Measurements from ENCODE around the gene BDKRB2. TPM values are rescaled to one million over a fixed set of nuclear protein-coding genes. Genes with fewer than 3 reads are reported as not detected.

Gene BDKRB2
- total RNA-seq, 1 experiment from 2014 or later: 0.28 TPM

DNA sequence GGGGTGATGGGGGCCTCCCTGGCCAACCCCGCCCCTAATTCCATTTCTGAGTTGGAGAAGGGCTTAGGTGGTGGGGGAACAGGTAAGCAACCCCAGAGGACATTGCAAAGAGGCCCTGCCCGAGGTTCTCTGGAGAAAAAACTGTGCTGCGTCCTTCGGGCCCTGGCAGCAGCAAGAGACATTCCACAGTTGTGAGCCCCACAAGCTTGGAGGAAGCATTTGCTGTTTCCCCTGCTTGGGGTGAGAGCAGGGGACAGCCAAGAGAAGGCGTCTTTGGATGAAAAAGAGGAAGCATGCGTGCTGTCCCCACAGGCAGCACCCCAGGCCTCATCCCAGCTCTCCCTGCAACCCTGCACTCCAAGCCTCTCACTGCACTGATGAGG lies 1.3 kb downstream of the BDKRB2 start:
- POLR2A ChIA-PET (ENCODE audit: unreplicated experiment): no interaction called here
- H3K4me3 ChIP-seq: peak overlapping the region; percentile 59; the same call in 1 of the 2 replicates
- no peaks in the 10 kb centered on the region for H4K20me1 ChIP-seq (ENCODE audit: insufficient read depth)
- H2AFZ ChIP-seq: no peak overlapping the region
- no peak for TF ChIP-seq EZH2 (IDR thresholded peaks at IDR 0.05; ENCODE audit: low read depth)
- no peak for TF ChIP-seq CTCF (conservative IDR thresholded peaks at IDR 0.05)
- H3K36me3 ChIP-seq (ENCODE audit: low read depth): no peaks in the 10 kb centered on the region
- H3K27ac ChIP-seq: peak overlapping the region; percentile 17; the same call in 1 of the 2 replicates
- H3K27me3 ChIP-seq (ENCODE audit: insufficient read depth, low read depth): no peaks in the 10 kb centered on the region
- H3K9me3 ChIP-seq (ENCODE audit: insufficient read depth, low read depth): no peaks in the 10 kb centered on the region
- peaks cover 27% of the 10 kb centered on the region for H3F3A ChIP-seq (ENCODE audit: insufficient read depth, low read depth)
- CTCF ChIA-PET: no interaction called here
- DNase-seq: peak in 1 of 2 experiments; percentile 43
- peaks cover 40% of the 10 kb centered on the region for H3K4me1 ChIP-seq (replicated peaks; ENCODE audit: insufficient read depth)
- intact Hi-C loops (cut with micrococcal nuclease; ENCODE audit: unreplicated experiment): loop anchor here (10.0 kb wide), 1 partner anchor 101 kb away; no protein-coding TSS in a partner anchor
- H3K79me2 ChIP-seq (ENCODE audit: low read depth): peaks cover 7% of the 10 kb centered on the region; the same call in 1 of the 2 replicates
- H3K9me2 ChIP-seq (ENCODE audit: insufficient read depth): no peaks in the 10 kb centered on the region
- H3K4me2 ChIP-seq: peak overlapping the region; percentile 86
- BruUV-seq (replicated peaks): no TSS peak

DNA sequence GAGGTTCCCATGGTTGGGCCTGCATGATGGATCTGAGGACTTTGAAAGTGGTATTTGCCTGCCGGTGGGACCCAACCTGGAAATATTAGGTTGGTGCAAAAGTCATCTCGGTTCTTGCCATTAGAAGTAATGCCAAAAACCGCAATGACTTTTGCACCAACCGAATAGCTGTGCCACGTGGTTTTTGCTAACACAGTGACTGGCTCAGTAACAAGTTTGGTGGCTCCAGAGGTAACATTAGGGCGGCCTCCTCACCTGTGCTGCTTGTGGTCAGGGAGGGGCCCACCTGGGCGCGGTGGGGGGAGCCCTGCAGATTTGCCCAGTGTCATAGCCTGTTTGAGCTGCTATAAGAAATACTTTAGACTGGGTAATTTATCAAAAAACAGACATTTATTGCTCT lies 1.8 kb downstream of the BDKRB2 start:
- Histone ChIP-seq H3K36me3 (ENCODE audit: low read depth) (no peaks in the 10 kb centered on the region), H3K79me2 (ENCODE audit: low read depth) (peaks cover 7% of the 10 kb centered on the region; the same call in 1 of the 2 replicates), H3K27me3 (ENCODE audit: insufficient read depth, low read depth) (no peaks in the 10 kb centered on the region), H3K4me3 (peak overlapping the region; percentile 59; the same call in 1 of the 2 replicates), H4K20me1 (ENCODE audit: insufficient read depth) (no peaks in the 10 kb centered on the region), H3K9me2 (ENCODE audit: insufficient read depth) (no peaks in the 10 kb centered on the region), H3F3A (ENCODE audit: insufficient read depth, low read depth) (peaks cover 27% of the 10 kb centered on the region), H3K9me3 (ENCODE audit: insufficient read depth, low read depth) (no peaks in the 10 kb centered on the region), H3K4me1 (replicated peaks; ENCODE audit: insufficient read depth) (peaks cover 40% of the 10 kb centered on the region), H2AFZ (no peak overlapping the region), H3K27ac (0 out of 2 replicates have a peak overlapping the region, but pooled peaks have one; percentile 17), H3K4me2 (peak overlapping the region; percentile 86)
- ChIA-PET CTCF (no interaction called here), POLR2A (ENCODE audit: unreplicated experiment) (interaction anchor here (0.7 kb wide), 1 partner anchor 90 kb away, joined by 4 read pairs; no protein-coding TSS in a partner anchor)
- no peak for TF ChIP-seq EZH2 (IDR thresholded peaks at IDR 0.05; ENCODE audit: low read depth)
- no peak for TF ChIP-seq CTCF (conservative IDR thresholded peaks at IDR 0.05)
- intact Hi-C loops (cut with micrococcal nuclease; ENCODE audit: unreplicated experiment): loop anchor here (10.0 kb wide), 1 partner anchor 102 kb away; no protein-coding TSS in a partner anchor
- peak; percentile 30 to 76 for DNase-seq
- no TSS peak for BruUV-seq (replicated peaks)

DNA sequence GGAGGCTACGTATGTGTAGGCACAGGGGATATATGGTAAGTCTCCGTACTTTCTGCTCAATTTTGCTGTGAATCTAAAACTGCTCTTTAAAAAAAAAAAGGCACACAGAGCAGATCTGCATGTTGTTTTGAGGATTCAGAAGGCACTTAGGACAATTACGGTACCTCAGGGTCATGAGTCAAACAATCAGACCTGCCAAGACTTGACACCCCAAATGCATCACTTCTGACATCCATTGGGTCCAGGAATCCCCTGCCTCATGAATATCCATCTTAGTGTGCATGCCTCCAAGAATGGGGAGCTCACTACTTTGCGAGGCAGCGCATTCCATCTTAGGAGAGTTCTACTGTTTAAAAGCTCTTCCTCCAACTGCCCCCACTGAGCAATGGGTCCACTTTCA lies 3.0 kb downstream of the BDKRB2 start:
- Histone ChIP-seq H2AFZ (no peak overlapping the region), H3K9me3 (ENCODE audit: insufficient read depth, low read depth) (no peaks in the 10 kb centered on the region), H3K4me2 (no peak overlapping the region), H3K4me3 (no peak overlapping the region), H3F3A (ENCODE audit: insufficient read depth, low read depth) (peaks cover 27% of the 10 kb centered on the region), H3K36me3 (ENCODE audit: low read depth) (no peaks in the 10 kb centered on the region), H3K27ac (no peak overlapping the region), H3K9me2 (ENCODE audit: insufficient read depth) (no peaks in the 10 kb centered on the region), H3K4me1 (replicated peaks; ENCODE audit: insufficient read depth) (peaks cover 40% of the 10 kb centered on the region), H4K20me1 (ENCODE audit: insufficient read depth) (no peaks in the 10 kb centered on the region), H3K27me3 (ENCODE audit: insufficient read depth, low read depth) (no peaks in the 10 kb centered on the region), H3K79me2 (ENCODE audit: low read depth) (peaks cover 7% of the 10 kb centered on the region; the same call in 1 of the 2 replicates)
- CTCF ChIA-PET: no interaction called here
- no peak for DNase-seq
- BruUV-seq (replicated peaks): no TSS peak
- no peak for TF ChIP-seq CTCF (conservative IDR thresholded peaks at IDR 0.05)
- no peak for TF ChIP-seq EZH2 (IDR thresholded peaks at IDR 0.05; ENCODE audit: low read depth)
- POLR2A ChIA-PET (ENCODE audit: unreplicated experiment): no interaction called here
- intact Hi-C loops (cut with micrococcal nuclease; ENCODE audit: unreplicated experiment): loop anchor here (10.0 kb wide), 1 partner anchor 103 kb away; no protein-coding TSS in a partner anchor

Data from PC-9 (cell line).